DMS153 (cell line): ENCODE measurements around the gene TYROBP.

ENCODE experiments used
- DNase-seq: peaks from one replicate; lab custom pipeline; 2025; lab: John Stamatoyannopoulos, UW

The TYROBP gene

DNA sequence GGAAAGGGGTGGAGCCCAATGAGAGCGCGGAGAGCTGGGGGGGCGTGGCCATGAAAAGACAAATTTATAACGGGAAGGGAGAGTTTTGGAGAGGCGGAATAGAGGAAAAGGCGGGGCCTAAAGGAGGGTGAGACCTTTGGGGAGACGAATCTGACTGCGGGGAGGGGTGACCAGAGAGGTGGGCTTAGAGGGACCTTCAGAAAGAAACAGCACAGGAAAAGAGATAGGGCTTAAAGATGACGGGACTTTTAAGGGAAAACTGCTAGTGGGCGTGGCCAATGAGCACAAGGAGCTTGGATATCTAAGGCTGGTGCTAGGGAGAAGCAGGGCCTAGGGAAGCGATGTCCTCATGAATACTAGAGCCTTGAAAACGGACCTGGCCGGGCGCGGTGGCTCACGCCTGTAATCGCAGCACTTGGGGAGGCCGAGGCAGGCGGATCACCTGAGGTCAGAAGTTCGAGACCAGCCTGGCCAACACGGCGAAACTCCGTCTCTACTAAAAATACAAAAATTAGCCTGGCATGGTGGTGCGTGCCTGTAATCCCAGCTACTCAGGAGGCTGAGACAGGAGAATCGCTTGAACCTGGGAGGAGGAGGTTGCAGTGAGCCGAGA, 37.9 kb downstream of the TYROBP start:
- peak; percentile 79 for DNase-seq

DNA sequence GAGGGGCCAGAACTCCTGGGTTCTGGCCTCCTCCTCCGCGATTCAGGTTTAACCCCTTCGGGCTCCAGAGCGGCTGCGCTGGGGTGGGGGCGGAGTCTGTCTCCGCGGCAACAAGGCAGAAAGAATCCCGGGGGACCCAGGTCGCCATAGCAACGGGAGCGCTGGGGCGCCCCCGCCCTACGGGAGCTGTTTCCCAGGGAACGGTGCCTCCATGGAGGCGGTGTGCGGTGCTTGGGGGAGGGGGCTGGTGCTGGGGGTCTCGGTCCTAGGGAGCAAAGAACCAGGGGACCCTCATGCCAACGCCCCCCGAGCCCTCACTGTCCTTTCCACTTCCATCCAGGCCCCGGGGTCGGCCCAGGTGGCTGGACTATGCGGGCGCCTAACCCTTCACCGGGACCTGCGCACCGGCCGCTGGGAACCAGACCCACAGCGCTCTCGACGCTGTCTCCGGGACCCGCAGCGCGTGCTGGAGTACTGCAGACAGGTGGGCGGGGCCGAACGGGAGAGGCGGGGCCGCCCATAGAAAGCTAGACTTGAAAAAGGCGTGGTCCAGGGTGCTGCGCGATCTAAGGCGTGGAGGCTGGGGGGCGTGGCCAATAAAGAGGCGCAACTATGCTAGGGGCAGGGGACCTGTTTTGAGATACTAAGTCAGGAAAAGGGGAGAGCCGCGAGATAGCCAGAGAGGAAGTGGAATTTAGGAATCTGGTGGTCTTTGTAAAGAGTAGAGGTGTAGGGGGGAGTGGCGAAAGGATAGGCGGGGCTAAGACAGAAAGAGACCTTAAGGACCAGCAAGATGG, 38.6 kb downstream of the TYROBP start:
- peak; percentile 91 for DNase-seq

DNA sequence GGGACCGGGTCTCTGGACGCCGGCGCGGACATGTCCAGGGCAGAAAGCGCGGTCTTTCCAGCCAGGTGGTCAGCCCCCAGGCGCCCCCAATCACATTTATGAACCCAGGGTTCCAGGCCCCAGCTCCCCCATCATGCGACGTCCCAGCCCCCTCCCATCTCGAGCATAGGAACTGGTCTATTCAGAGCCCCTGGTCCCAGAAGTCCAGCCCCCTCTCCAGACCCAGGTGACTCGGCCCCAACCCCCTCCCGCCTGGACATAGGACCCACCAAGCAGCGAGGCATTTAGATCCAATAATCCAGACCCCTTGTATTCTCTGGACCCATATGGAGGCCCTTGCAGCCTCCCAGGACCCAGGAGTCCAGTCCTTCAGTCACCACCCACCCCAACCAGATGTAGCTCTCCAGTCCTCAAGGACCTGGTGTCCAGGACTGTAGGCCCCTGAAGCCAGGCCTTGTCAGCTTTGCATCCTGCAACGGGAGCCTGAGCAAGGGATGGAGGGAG, 39.2 kb downstream of the TYROBP start:
- no peak for DNase-seq

DNA sequence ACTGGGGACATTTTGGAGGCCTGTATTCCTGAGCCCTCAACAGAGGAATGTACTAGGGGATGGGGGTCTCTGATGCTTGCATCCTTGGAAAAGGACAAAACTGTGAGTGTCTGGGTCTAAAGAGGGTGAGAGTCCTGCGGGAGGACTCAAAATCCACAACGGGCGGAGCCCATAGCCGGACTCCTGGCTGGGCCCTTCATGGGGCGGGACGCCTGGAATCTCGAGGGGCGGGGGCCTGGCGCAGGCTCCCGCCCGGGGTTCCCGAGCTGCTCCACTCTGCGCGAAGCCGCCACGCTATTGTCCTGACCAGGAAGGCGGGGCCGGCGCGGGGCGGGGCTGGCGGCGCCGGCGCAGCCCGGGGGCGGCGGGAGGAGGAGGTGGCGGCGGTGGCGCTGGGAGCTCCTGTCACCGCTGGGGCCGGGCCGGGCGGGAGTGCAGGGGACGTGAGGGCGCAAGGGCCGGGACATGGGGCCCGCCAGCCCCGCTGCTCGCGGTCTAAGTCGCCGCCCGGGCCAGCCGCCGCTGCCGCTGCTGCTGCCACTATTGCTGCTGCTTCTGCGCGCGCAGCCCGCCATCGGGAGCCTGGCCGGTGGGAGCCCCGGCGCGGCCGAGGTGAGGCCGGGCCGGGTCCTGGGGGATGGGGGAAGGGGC, 39.8 kb downstream of the TYROBP start, which contains the start of gene APLP1:
Gene APLP1, plus strand, starts transcription at position 403 of the 651 bp plus-strand sequence. Its CDS starts 63 bp downstream, at position 466.
- DNase-seq, result peak; percentile 47

DNA sequence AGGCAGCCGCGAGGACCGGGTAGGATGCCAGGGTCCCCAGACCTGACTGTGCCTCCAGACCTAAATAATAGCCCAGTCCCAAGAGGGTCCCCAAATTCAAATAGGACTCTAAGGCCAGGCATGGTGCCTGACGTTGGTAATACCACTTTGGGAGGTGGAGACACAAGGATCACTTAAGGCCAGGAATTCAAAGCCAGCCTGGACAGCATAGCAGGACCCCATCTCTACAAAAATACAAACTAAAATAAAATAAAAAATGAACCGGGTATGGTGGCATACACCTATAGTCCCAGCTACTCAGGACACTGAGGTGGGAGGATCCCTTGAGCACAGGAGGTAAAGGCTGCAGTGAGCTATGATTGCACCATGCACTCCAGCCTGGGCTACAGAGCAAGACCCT, 45.1 kb downstream of the TYROBP start:
- DNase-seq, result no peak

DNA sequence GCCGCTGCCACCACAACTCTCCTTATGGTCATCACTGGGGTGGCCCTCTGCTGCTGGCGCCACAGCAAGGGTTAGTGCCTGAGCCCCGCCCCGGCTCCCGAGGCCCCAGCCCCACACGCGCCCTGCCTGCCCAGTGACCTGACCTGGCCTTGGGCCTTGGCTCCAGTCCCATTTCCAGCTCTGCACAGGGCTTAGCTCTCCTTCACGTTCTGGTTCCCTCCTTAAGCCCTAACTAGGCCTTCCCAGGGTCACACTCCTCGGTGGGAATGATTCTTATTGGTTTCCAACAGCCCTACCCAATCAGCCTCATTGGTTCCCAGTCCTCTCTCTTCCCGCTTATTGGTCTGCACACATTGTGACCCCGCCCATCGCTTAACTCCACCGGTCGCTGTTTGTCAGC, 45.6 kb downstream of the TYROBP start:
- DNase-seq, result no peak

DNA sequence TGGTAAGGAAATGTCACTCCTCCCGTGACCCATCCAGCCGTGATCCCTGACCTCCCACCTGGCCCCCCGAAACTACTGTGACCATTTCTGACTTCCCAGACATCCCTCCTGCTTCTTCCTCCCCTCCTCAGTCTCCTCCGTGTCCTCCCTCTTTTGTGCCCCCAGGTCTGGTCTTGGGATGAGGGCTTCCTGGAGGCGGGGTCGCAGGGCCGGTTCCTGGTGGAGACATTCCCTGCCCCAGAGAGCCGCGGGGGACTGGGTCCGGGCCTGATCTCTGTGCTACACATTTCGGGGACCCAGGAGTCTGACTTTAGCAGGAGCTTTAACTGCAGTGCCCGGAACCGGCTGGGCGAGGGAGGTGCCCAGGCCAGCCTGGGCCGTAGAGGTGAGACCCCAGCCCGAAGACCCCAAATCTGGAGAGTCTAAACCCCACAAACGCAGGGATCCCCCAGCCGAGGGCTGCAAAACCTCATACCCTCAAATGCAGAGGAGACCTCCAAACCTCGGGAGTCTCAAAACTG, 46.4 kb downstream of the TYROBP start:
- no peak for DNase-seq

DNA sequence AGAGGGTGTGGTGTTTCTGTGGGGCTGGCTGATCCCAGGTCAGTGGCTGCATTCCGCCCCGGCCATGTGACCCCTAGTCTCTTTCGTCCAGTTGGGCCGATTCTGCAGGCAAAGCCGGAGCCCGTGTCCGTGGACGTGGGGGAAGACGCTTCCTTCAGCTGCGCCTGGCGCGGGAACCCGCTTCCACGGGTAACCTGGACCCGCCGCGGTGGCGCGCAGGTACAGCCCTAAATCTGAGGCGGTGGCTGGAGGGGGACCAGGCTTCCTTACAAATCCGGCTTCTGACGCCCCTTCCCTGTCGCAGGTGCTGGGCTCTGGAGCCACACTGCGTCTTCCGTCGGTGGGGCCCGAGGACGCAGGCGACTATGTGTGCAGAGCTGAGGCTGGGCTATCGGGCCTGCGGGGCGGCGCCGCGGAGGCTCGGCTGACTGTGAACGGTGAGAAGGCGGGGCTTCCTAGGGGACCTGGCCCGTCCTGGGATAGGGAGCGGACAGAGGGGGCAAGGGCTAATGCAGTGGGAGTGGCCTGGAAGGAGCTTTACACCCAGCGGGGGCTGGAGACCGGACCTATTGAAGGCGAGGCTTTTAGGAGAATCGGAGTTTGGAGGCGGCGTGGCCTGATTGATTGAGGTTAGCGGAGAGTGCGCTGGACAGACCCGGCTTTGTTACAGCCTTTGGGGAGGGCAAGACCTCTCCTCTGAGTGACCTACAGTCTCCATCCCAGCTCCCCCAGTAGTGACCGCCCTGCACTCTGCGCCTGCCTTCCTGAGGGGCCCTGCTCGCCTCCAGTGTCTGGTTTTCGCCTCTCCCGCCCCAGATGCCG, 47.1 kb downstream of the TYROBP start:
- no peak for DNase-seq

DNA sequence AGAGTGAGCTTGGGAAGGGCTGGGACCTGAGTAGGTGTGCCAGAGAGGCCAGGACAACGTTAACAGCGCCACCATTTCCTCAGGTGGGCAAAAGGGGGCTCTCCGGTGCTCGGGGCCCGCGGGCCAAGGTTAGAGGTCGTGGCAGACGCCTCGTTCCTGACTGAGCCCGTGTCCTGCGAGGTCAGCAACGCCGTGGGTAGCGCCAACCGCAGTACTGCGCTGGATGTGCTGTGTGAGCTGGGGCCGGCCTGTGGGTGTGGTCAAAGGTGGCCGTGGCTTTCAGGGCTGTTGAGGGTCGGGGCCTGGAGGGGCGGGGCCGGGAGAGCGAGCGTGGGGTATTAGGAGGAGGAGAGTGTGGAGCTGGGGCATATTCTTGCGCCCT, 47.7 kb downstream of the TYROBP start:
- DNase-seq, result no peak

DNA sequence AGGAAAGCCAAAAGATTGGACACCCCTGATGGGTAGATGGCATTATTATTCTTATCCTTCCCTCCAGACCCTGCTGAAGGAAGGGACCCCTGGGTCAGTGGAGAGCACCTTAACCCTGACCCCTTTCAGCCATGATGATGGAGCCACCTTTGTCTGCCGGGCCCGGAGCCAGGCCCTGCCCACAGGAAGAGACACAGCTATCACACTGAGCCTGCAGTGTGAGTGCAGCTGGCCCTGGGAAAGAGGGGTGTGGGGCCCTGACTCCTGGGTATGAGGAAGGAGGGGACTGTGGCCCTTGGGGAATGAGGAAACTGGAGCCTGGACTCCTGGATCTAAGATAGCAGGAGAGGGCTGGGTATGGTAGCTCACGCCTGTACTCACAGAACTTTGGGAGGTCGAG, 48.7 kb downstream of the TYROBP start:
- DNase-seq, result no peak

DNA sequence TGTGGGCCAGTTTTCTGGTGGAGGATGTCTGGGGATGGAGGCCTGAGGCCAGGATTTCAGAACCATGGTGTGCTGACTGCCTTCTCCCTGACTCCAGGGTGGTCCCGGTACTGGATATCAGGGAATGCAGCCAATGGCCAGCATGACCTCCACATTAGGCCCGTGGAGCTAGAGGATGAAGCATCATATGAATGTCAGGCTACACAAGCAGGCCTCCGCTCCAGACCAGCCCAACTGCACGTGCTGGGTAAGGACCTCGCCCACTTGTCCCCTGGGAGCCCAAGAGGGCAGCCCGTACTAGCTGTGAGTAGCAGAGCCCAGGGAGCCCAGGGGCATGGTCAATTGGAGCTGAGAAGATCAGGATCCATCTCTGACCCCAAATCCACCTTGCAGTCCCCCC, 49.8 kb downstream of the TYROBP start:
- no peak for DNase-seq

DNA sequence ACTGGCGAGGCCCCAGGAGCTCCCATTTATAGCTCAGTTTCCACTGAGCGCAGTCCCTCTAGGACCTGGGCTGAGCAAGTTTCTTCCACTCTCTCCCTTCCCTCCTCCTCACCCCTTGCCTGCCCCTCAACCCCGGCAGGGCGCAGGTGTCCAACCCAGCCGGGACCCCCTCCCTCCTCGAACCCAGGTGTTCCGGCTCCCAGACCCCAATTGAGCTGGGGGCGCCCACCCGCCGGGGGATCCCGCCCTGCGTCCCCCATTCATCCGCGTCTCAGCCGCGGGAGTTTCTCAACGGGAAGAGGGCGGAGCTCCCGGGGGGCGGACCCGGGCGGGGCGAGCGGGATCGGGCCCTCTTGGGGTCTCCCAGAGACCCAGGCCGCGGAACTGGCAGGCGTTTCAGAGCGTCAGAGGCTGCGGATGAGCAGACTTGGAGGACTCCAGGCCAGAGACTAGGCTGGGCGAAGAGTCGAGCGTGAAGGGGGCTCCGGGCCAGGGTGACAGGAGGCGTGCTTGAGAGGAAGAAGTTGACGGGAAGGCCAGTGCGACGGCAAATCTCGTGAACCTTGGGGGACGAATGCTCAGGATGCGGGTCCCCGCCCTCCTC, 51.4 kb downstream of the TYROBP start, which contains the start of gene KIRREL2:
Gene KIRREL2, plus strand, starts transcription at position 366 of the 604 bp plus-strand sequence. Its CDS starts 209 bp downstream, at position 575.
- no peak for DNase-seq
